Measurements from ENCODE around the gene ARF3. TPM values are rescaled to one million over a fixed set of nuclear protein-coding genes. Genes with fewer than 3 reads are reported as not detected.
A peak's percentile ranks its signal among the peaks of the same experiment; 100 is the strongest.

The ARF3 gene
- total RNA-seq, 4 donors from 2014 or later: 92.7 to 177 (median 136) TPM

- H3K9me3 ChIP-seq: no peaks in the 10 kb centered on the region
- peak overlapping the region in 1 of 3 donors; percentile 36 for H3K4me3 ChIP-seq (replicated peaks in 1 of 3)
- intact Hi-C loops (cut with DNase I): no loop called here
- 10% methylated on average over 3 of the region's 57 CpGs; no CpG with 5 or more reads in 1 of the 2 donors for WGBS, 2 donors
- DNase-seq: peak in 1 of 2 donors; percentile 31
- H3K4me1 ChIP-seq: peaks cover 31 to 38% of the 10 kb centered on the region in 2 donors
- TF ChIP-seq POLR2A (IDR thresholded peaks at IDR 0.05): no peak
- TF ChIP-seq CTCF (IDR thresholded peaks at IDR 0.05): no peak
- H3K36me3 ChIP-seq: peaks cover 13% of the 10 kb centered on the region in 2 donors
- H3K27ac ChIP-seq: no peak overlapping the region
- H3K27me3 ChIP-seq: peaks cover 5% of the 10 kb centered on the region
Observed at GRCh38 chr12:48997719-48998496, 40.6 kb upstream of the ARF3 start.

GRCh38 chr12:48996794-48997718, 39.8 kb upstream of the ARF3 start:
- TF ChIP-seq POLR2A (IDR thresholded peaks at IDR 0.05) (no peak), CTCF (IDR thresholded peaks at IDR 0.05) (peak; percentile 50 to 78 (median 58))
- Histone ChIP-seq H3K4me1 (peaks cover 31 to 38% of the 10 kb centered on the region in 2 donors), H3K27ac (no peak overlapping the region), H3K9me3 (no peaks in the 10 kb centered on the region), H3K36me3 (peaks cover 4 to 6% of the 10 kb centered on the region in 2 donors), H3K27me3 (peaks cover 5% of the 10 kb centered on the region), H3K4me3 (replicated peaks in 1 of 3) (peak overlapping the region in 1 of 3 donors; percentile 36)
- intact Hi-C loops (cut with DNase I): no loop called here
- peak; percentile 80 for DNase-seq
- WGBS, 2 donors: 7 to 10% methylated on average over 13 to 26 of the region's 71 CpGs

GRCh38 chr12:48995086-48995879, 38.0 kb upstream of the ARF3 start:
- intact Hi-C loops (cut with DNase I): no loop called here
- DNase-seq: peak; percentile 87 to 89
- Histone ChIP-seq H3K27ac (no peak overlapping the region), H3K36me3 (no peaks in the 10 kb centered on the region), H3K27me3 (peaks cover 5% of the 10 kb centered on the region), H3K9me3 (no peaks in the 10 kb centered on the region), H3K4me1 (peaks cover 31 to 38% of the 10 kb centered on the region in 2 donors), H3K4me3 (replicated peaks in 1 of 3) (no peak overlapping the region)
- 5 to 6% methylated on average over 32 of the region's 32 CpGs for WGBS, 2 donors
- TF ChIP-seq CTCF (IDR thresholded peaks at IDR 0.05) (peak; percentile 70 to 90 (median 82)), POLR2A (IDR thresholded peaks at IDR 0.05) (no peak)

- WGBS, 2 donors: 23 to 27% methylated on average over 25 to 31 of the region's 32 CpGs
- no peak overlapping the region for H3K27ac ChIP-seq
- H3K4me1 ChIP-seq: peaks cover 28 to 33% of the 10 kb centered on the region in 2 donors
- TF ChIP-seq CTCF (IDR thresholded peaks at IDR 0.05): no peak
- no peaks in the 10 kb centered on the region for H3K9me3 ChIP-seq
- no peaks in the 10 kb centered on the region for H3K36me3 ChIP-seq
- no peak overlapping the region for H3K4me3 ChIP-seq (replicated peaks in 1 of 3)
- peaks cover 2% of the 10 kb centered on the region for H3K27me3 ChIP-seq
- no peak for DNase-seq
- intact Hi-C loops (cut with DNase I): no loop called here
Observed at GRCh38 chr12:48994224-48995085, 37.2 kb upstream of the ARF3 start.
